IMR-90 (cell line): ENCODE data around the gene UBL3. TPM values are rescaled to one million over a fixed set of nuclear protein-coding genes. Genes with fewer than 3 reads are reported as not detected.

Experiments
- ATAC-seq: fragments of 200-7000 bp; cut with Tn5 transposase; 2 replicates; pipeline ENCODE4 v1.9.1; 2020; ENCODE audit warnings: low read depth, mild to moderate bottlenecking, moderate library complexity
- BruUV-seq: library from RNA; stranded (reverse); fragments of 400-500 nt; replicated peaks from 2 replicates; lab custom pipeline; 2021; lab: Mats Ljungman, UMichigan
- CTCF ChIA-PET: fragments of 300-600 bp; formaldehyde crosslinking; extraction: SDS; loops from one replicate; lab custom pipeline; 2021; ENCODE audit warnings: antibody characterized with exemption; lab: Yijun Ruan, JAX
- POLR2A ChIA-PET: fragments of 300-600 bp; sonication (Branson Sonifier 250); formaldehyde crosslinking; loops from one replicate; lab custom pipeline; 2022; ENCODE audit warnings: antibody characterized with exemption; ENCODE audit not compliant: unreplicated experiment; lab: Charles Lee
- DNase-seq: peaks from one replicate; pipeline ENCODE4 v3.0.0; 2013
- H2AFZ ChIP-seq: replicated peaks from 2 replicates; pipeline ENCODE3; 2013; ENCODE audit warnings: low read length, mild to moderate bottlenecking; ENCODE audit not compliant: poor library complexity
- H2AK5ac ChIP-seq: 2 replicates; pipeline ENCODE4 v1.6.1; 2013; ENCODE audit warnings: low read depth, low read length, inconsistent platforms
- H2AK9ac ChIP-seq: replicated peaks from 2 replicates; pipeline ENCODE3; 2013; ENCODE audit warnings: mild to moderate bottlenecking, low read depth, low read length, moderate library complexity; ENCODE audit not compliant: poor library complexity
- H2BK120ac ChIP-seq: 2 replicates; pipeline ENCODE4 v1.6.1; 2013; ENCODE audit warnings: low read depth, low read length, inconsistent platforms
- H2BK15ac ChIP-seq: 3 replicates; pipeline ENCODE4 v1.6.1; 2013; ENCODE audit warnings: low read depth, low read length, inconsistent platforms
- H2BK20ac ChIP-seq: 2 replicates; pipeline ENCODE4 v1.6.1; 2013; ENCODE audit warnings: low read depth, mild to moderate bottlenecking, inconsistent platforms, low read length, moderate library complexity
- H2BK5ac ChIP-seq: 2 replicates; pipeline ENCODE4 v1.6.1; 2013; ENCODE audit warnings: mild to moderate bottlenecking, low read depth, low read length, inconsistent platforms; ENCODE audit not compliant: poor library complexity, severe bottlenecking
- H3K14ac ChIP-seq: replicated peaks from 2 replicates; pipeline ENCODE4 v1.6.1; 2013; ENCODE audit warnings: low read depth, low read length, inconsistent platforms
- H3K18ac ChIP-seq: 2 replicates; pipeline ENCODE4 v1.6.1; 2013; ENCODE audit warnings: low read depth, low read length, control low read depth
- H3K23ac ChIP-seq: 2 replicates; pipeline ENCODE4 v1.6.1; 2013; ENCODE audit warnings: low read depth, low read length, inconsistent platforms
- H3K27ac ChIP-seq: 2 replicates; pipeline ENCODE4 v1.5.1; 2013; ENCODE audit warnings: mild to moderate bottlenecking, control low read depth, low read length; ENCODE audit not compliant: insufficient read depth
- H3K27me3 ChIP-seq: 2 replicates; pipeline ENCODE4 v1.6.1; 2013; ENCODE audit warnings: low read length; ENCODE audit not compliant: control insufficient read depth, insufficient read depth
- H3K36me3 ChIP-seq: 2 replicates; pipeline ENCODE4 v1.6.1; 2013; ENCODE audit warnings: low read length, mixed read lengths; ENCODE audit not compliant: control insufficient read depth, insufficient read depth
- H3K4ac ChIP-seq: 2 replicates; pipeline ENCODE4 v1.6.1; 2013; ENCODE audit warnings: low read depth, low read length, inconsistent platforms
- H3K4me1 ChIP-seq: 2 replicates; pipeline ENCODE4 v1.6.1; 2013; ENCODE audit warnings: low read length, mixed read lengths; ENCODE audit not compliant: control insufficient read depth, insufficient read depth
- H3K4me2 ChIP-seq: 2 replicates; pipeline ENCODE4 v1.6.1; 2013; ENCODE audit warnings: low read depth, mild to moderate bottlenecking, control low read depth, low read length, moderate library complexity
- H3K4me3 ChIP-seq: 2 replicates; pipeline ENCODE4 v1.5.1; 2013; ENCODE audit warnings: low read depth, mild to moderate bottlenecking, control low read depth, low read length, moderate library complexity; ENCODE audit not compliant: insufficient read depth
- H3K56ac ChIP-seq: 2 replicates; pipeline ENCODE4 v1.6.1; 2013; ENCODE audit warnings: low read length, inconsistent platforms; ENCODE audit not compliant: insufficient read depth; ENCODE audit errors: extremely low read depth
- H3K79me1 ChIP-seq, 2 experiments: 2 replicates each; pipeline ENCODE4 v1.6.1; 2013; ENCODE audit warnings: low read length in 2 of 2, inconsistent platforms in 1 of 2, low read depth in 1 of 2
- H3K9ac ChIP-seq: 2 replicates; pipeline ENCODE4 v1.6.1; 2013; ENCODE audit warnings: low read depth, low read length, control low read depth
- H3K9me1 ChIP-seq: 2 replicates; pipeline ENCODE4 v1.6.1; 2013; ENCODE audit warnings: low read length, inconsistent platforms; ENCODE audit not compliant: insufficient read depth
- H3K9me3 ChIP-seq: 2 replicates; pipeline ENCODE4 v1.6.1; 2013; ENCODE audit warnings: low read length; ENCODE audit not compliant: control insufficient read depth, insufficient read depth
- H4K20me1 ChIP-seq: 2 replicates; pipeline ENCODE4 v1.6.1; 2013; ENCODE audit warnings: low read length, inconsistent platforms; ENCODE audit not compliant: insufficient read depth
- H4K5ac ChIP-seq: 2 replicates; pipeline ENCODE4 v1.6.1; 2013; ENCODE audit warnings: mild to moderate bottlenecking, low read depth, low read length, control low read depth
- H4K8ac ChIP-seq, 2 experiments: 2 replicates each; pipeline ENCODE4 v1.6.1; 2013; ENCODE audit warnings: low read depth in 2 of 2, low read length in 2 of 2, control low read depth in 1 of 2, inconsistent platforms in 1 of 2
- H4K91ac ChIP-seq: 2 replicates; pipeline ENCODE4 v1.6.1; 2013; ENCODE audit warnings: low read depth, low read length, inconsistent platforms; ENCODE audit not compliant: insufficient read depth
- ELK1 ChIP-seq: fragments of 150-350 bp; IDR thresholded peaks from 2 replicates; pipeline ENCODE4 v1.6.1; 2016; ENCODE audit warnings: low read depth, mild to moderate bottlenecking, low read length, moderate library complexity, borderline replicate concordance
- POLR2A ChIP-seq: IDR thresholded peaks from 2 replicates; pipeline ENCODE4 v1.6.1; 2012; ENCODE audit warnings: mild to moderate bottlenecking, low read depth, low read length
- WGBS, 2 experiments: methylation state at CpG; one replicate each; pipeline versions ENCODE4 v1.1.5 to v1.1.7; 2013; ENCODE audit warnings: missing lambda C conversion rate in 2 of 2; ENCODE audit not compliant: insufficient read length in 1 of 2; ENCODE audit errors: extremely low coverage in 2 of 2; 5-methylcytosine and 5-hydroxymethylcytosine counted together
- dilution Hi-C: fragments of 300-500 bp; cut with HindIII; formaldehyde crosslinking; loops from one replicate; pipeline ENCODE4 v1.14.3; 2018; ENCODE audit warnings: low sequenced_read_pairs; ENCODE audit not compliant: unreplicated experiment
- in situ Hi-C: fragments of 300-500 bp; cut with MboI; formaldehyde crosslinking; loops from 3 replicates; pipeline ENCODE4 v1.14.3; 2019; ENCODE audit warnings: low sequenced_read_pairs, inconsistent platforms, mixed read lengths
- intact Hi-C: fragments of 100-400 bp; cut with micrococcal nuclease; formaldehyde crosslinking; loops from 2 replicates; pipeline ENCODE4 v1.10.0; 2022
- polyA plus RNA-seq, 3 experiments: library from polyadenylated mRNA; depleted of rRNA; stranded (reverse); fragments of >200 nt; gene quantifications; 2 replicates each; pipeline ENCODE4 v1.2.3, GENCODE V29; 2012; ENCODE audit warnings: low replicate concordance in 1 of 3
- total RNA-seq: library from RNA; depleted of rRNA; stranded (reverse); fragments of >200 nt; gene quantifications from 2 replicates; pipeline ENCODE4 v1.2.3, GENCODE V29; 2012

Gene UBL3
- total and polyA plus RNA-seq, 2 of the 4 experiments (the other 2 are of a cell fraction), result 16.0 to 19.9 TPM

GRCh38 chr13:29801737-29802305, 48.6 kb downstream of the UBL3 start:
- H2BK20ac ChIP-seq, result no peak overlapping the region
- ATAC-seq (peak; percentile 35), DNase-seq (peak; percentile 20)
- H2AK5ac ChIP-seq, result no peak overlapping the region
- peaks cover 17 to 52% of the 10 kb centered on the region in 2 experiments for H3K79me1 ChIP-seq
- in situ Hi-C loops, result no loop called here
- no peaks in the 10 kb centered on the region for H3K9me1 ChIP-seq
- no peak overlapping the region for H2BK120ac ChIP-seq
- H3K14ac ChIP-seq, result no peak overlapping the region
- H3K23ac ChIP-seq, result no peak overlapping the region
- dilution Hi-C loops, result no loop called here
- no peak overlapping the region for H3K56ac ChIP-seq
- no peak overlapping the region for H2AK9ac ChIP-seq
- H2BK5ac ChIP-seq, result no peak overlapping the region
- POLR2A ChIA-PET, result no interaction called here
- no peak overlapping the region for H3K4ac ChIP-seq
- H4K8ac ChIP-seq, result no peak overlapping the region
- TF ChIP-seq POLR2A, result no peak
- no peak for TF ChIP-seq ELK1
- no TSS peak for BruUV-seq
- H3K4me2 ChIP-seq, result no peak overlapping the region
- no peak overlapping the region for H4K5ac ChIP-seq
- H3K27ac ChIP-seq, result no peak overlapping the region
- no peak overlapping the region for H3K4me3 ChIP-seq
- H3K18ac ChIP-seq, result no peak overlapping the region
- no CpG with 5 or more reads among the region's 4 CpGs for WGBS, 2 experiments
- H4K20me1 ChIP-seq, result peaks cover 31% of the 10 kb centered on the region
- H4K91ac ChIP-seq, result no peak overlapping the region
- H3K9ac ChIP-seq, result no peak overlapping the region
- CTCF ChIA-PET, result interaction anchor here (0.8 kb wide), 1 partner anchor 311 kb away, joined by 3 read pairs; no protein-coding TSS in a partner anchor
- no peaks in the 10 kb centered on the region for H3K27me3 ChIP-seq
- no peaks in the 10 kb centered on the region for H3K36me3 ChIP-seq
- no peak overlapping the region for H2BK15ac ChIP-seq
- H3K4me1 ChIP-seq, result peaks cover 7% of the 10 kb centered on the region; the same call in 1 of the 2 replicates
- H3K9me3 ChIP-seq, result no peaks in the 10 kb centered on the region
- intact Hi-C loops, result no loop called here
- H2AFZ ChIP-seq, result no peak overlapping the region
